HepG2 (cell line): ENCODE measurements around the gene UBE2L6.

ENCODE experiments used
- ASH2L ChIP-seq: fragments of 300-600, 200-600 bp; sonication (generic); IDR thresholded peaks from 2 replicates; pipeline ENCODE4 v1.7.0; 2017; ENCODE audit warnings: low read depth, mild to moderate bottlenecking, moderate library complexity, mixed read lengths, low read length; ENCODE audit not compliant: insufficient read length
- KDM2A ChIP-seq: sonication (generic); formaldehyde crosslinking; IDR thresholded peaks from 2 replicates; pipeline ENCODE4 v1.4.0; 2020; ENCODE audit warnings: low read depth, missing genetic modification reagents, borderline replicate concordance
- POLR2A ChIP-seq, 2 experiments: IDR thresholded peaks; 2 replicates each; pipeline ENCODE4 v1.6.1; 2011; ENCODE audit warnings: low read depth in 2 of 2, low read length in 2 of 2, mild to moderate bottlenecking in 1 of 2, moderate library complexity in 1 of 2; ENCODE audit not compliant: insufficient read depth in 1 of 2
- POLR2AphosphoS5 ChIP-seq: IDR thresholded peaks from 2 replicates; pipeline ENCODE4 v1.6.1; 2012; ENCODE audit warnings: low read depth, low read length
- SMC3 ChIP-seq: IDR thresholded peaks from 2 replicates; pipeline ENCODE4 v1.6.1; 2011; ENCODE audit warnings: low read length, improper control_type of control experiment
- SRSF1 ChIP-seq: fragments of 200-400 bp; formaldehyde crosslinking; optimal IDR thresholded peaks from 2 replicates; pipeline ENCODE3; 2017; ENCODE audit warnings: mild to moderate bottlenecking, low read depth, low read length, moderate library complexity
- STAT5B ChIP-seq: sonication (generic); formaldehyde crosslinking; IDR thresholded peaks from 2 replicates; pipeline ENCODE4 v1.4.0; 2020; ENCODE audit warnings: missing genetic modification reagents
- TAF1 ChIP-seq: sonication (generic); formaldehyde crosslinking; IDR thresholded peaks from 2 replicates; pipeline ENCODE4 v1.4.0; 2020; ENCODE audit warnings: missing genetic modification reagents
- ZNF329 ChIP-seq: sonication (generic); formaldehyde crosslinking; IDR thresholded peaks from 2 replicates; pipeline ENCODE4 v1.9.0; 2021; ENCODE audit warnings: low read depth, mild to moderate bottlenecking, missing genetic modification reagents
- ZNF333 ChIP-seq: sonication (generic); formaldehyde crosslinking; IDR thresholded peaks from 2 replicates; pipeline ENCODE4 v1.4.0; 2020; ENCODE audit warnings: mild to moderate bottlenecking, missing genetic modification reagents, borderline replicate concordance
- ZNF33A ChIP-seq: sonication (generic); formaldehyde crosslinking; IDR thresholded peaks from 2 replicates; pipeline ENCODE4 v1.5.1; 2020; ENCODE audit warnings: missing genetic modification reagents, mild to moderate bottlenecking, moderate library complexity, borderline replicate concordance
- ZNF354B ChIP-seq: sonication (generic); formaldehyde crosslinking; IDR thresholded peaks from 2 replicates; pipeline ENCODE4 v1.8.0; 2022; ENCODE audit warnings: mild to moderate bottlenecking, missing genetic modification reagents
- TF ChIP-seq, protein P1 (sequence below): sonication (generic); formaldehyde crosslinking; IDR thresholded peaks from 2 replicates; pipeline ENCODE4 v1.5.0; 2020; ENCODE audit warnings: mild to moderate bottlenecking, missing genetic modification reagents, moderate library complexity
- TF ChIP-seq, protein P2 (sequence below): sonication (generic); formaldehyde crosslinking; IDR thresholded peaks from 2 replicates; pipeline ENCODE4 v1.5.1; 2020; ENCODE audit warnings: missing genetic modification reagents, mild to moderate bottlenecking, borderline replicate concordance

DNA sequence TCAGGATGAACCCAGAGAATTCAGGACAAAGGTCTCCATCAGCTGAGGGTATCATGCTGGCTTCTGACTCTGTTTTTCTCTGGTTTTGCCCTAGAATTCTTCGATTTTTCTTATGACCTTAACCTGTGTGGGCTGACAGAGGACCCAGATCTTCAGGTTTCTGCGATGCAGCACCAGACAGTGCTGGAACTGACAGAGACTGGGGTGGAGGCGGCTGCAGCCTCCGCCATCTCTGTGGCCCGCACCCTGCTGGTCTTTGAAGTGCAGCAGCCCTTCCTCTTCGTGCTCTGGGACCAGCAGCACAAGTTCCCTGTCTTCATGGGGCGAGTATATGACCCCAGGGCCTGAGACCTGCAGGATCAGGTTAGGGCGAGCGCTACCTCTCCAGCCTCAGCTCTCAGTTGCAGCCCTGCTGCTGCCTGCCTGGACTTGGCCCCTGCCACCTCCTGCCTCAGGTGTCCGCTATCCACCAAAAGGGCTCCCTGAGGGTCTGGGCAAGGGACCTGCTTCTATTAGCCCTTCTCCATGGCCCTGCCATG lies 46.8 kb upstream of the UBE2L6 start:
- TF ChIP-seq ZNF329 (no peak), SRSF1 (no peak), POLR2AphosphoS5 (no peak), SMC3 (no peak), STAT5B (no peak), ZNF354B (no peak), ASH2L (no peak), ZNF333 (CRISPR knock-in tag) (no peak), POLR2A (IDR thresholded peaks at IDR 0.05; ENCODE audit: insufficient read depth in 1 of 2, low read depth in 2 of 2, low read length in 2 of 2) (no peak), ZNF33A (no peak), KDM2A (CRISPR knock-in tag) (no peak), TAF1 (CRISPR knock-in tag) (no peak)
- TF ChIP-seq, protein P1, sequence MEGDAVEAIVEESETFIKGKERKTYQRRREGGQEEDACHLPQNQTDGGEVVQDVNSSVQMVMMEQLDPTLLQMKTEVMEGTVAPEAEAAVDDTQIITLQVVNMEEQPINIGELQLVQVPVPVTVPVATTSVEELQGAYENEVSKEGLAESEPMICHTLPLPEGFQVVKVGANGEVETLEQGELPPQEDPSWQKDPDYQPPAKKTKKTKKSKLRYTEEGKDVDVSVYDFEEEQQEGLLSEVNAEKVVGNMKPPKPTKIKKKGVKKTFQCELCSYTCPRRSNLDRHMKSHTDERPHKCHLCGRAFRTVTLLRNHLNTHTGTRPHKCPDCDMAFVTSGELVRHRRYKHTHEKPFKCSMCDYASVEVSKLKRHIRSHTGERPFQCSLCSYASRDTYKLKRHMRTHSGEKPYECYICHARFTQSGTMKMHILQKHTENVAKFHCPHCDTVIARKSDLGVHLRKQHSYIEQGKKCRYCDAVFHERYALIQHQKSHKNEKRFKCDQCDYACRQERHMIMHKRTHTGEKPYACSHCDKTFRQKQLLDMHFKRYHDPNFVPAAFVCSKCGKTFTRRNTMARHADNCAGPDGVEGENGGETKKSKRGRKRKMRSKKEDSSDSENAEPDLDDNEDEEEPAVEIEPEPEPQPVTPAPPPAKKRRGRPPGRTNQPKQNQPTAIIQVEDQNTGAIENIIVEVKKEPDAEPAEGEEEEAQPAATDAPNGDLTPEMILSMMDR (CRISPR knock-in tag): no peak
- TF ChIP-seq, protein P2, sequence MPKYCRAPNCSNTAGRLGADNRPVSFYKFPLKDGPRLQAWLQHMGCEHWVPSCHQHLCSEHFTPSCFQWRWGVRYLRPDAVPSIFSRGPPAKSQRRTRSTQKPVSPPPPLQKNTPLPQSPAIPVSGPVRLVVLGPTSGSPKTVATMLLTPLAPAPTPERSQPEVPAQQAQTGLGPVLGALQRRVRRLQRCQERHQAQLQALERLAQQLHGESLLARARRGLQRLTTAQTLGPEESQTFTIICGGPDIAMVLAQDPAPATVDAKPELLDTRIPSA: no peak
